ENCODE data around the gene HS3ST4. TPM values are rescaled to one million over a fixed set of nuclear protein-coding genes. Genes with fewer than 3 reads are reported as not detected.

The HS3ST4 gene
- total RNA-seq, 2 donors from 2014 or later, result 1.0 to 1.9 TPM

DNA sequence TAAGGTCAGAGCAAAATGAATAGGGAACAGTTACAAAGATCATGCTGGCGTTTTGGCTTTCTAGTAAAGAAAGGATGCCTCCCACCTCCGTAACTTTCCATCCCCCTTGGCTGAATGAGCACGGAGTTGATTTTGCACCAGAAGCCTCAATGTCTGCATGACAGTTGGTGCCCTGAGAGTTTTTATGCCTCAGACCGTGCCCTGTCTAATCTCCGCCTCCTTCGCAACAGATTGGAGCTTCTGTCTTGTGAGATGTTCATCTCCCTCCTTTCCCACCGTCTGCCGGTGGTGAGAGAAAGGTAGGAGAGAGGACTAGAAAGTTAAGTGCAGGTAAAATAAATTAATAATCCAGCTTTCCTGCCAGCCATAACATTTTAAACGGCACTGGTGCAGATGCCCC lies 1.9 kb downstream of the HS3ST4 start:
- DNase-seq (ENCODE audit: low spot score), result no peak
- H3K27me3 ChIP-seq (replicated peaks; ENCODE audit: insufficient read depth), result no peaks in the 10 kb centered on the region
- TF ChIP-seq POLR2A (IDR thresholded peaks at IDR 0.05), result no peak
- no peak for TF ChIP-seq POLR2AphosphoS5 (IDR thresholded peaks at IDR 0.05)
- TF ChIP-seq, protein P1, sequence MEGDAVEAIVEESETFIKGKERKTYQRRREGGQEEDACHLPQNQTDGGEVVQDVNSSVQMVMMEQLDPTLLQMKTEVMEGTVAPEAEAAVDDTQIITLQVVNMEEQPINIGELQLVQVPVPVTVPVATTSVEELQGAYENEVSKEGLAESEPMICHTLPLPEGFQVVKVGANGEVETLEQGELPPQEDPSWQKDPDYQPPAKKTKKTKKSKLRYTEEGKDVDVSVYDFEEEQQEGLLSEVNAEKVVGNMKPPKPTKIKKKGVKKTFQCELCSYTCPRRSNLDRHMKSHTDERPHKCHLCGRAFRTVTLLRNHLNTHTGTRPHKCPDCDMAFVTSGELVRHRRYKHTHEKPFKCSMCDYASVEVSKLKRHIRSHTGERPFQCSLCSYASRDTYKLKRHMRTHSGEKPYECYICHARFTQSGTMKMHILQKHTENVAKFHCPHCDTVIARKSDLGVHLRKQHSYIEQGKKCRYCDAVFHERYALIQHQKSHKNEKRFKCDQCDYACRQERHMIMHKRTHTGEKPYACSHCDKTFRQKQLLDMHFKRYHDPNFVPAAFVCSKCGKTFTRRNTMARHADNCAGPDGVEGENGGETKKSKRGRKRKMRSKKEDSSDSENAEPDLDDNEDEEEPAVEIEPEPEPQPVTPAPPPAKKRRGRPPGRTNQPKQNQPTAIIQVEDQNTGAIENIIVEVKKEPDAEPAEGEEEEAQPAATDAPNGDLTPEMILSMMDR (IDR thresholded peaks at IDR 0.05), result no peak
- no peaks in the 10 kb centered on the region for H3K9me3 ChIP-seq
- H3K36me3 ChIP-seq, result no peaks in the 10 kb centered on the region
- no peak overlapping the region for H3K27ac ChIP-seq
- no peaks in the 10 kb centered on the region for H3K4me1 ChIP-seq (replicated peaks)
- no peak overlapping the region for H3K4me3 ChIP-seq
- 14% methylated on average over 9 of the region's 9 CpGs for WGBS
- intact Hi-C loops (cut with DNase I), result no loop called here

DNA sequence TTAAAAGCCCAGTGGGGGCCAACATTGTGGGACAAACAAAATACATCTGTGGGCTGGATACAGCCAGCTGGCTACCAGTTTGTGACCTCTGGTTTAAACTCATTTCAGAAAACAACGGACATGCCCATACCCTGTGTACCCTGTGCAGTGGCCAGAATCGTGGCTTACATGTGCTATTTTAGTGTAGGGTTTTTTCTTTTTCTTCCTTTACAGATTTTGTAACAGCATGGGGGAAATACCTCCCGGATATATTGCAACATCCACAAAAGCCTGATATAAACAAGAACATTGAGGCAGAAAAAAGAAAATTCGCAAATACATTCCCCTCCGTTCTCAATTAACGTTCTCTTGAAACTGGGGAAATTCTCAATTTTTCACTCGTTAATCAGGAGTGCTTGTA lies 7.3 kb downstream of the HS3ST4 start:
- Histone ChIP-seq H3K27ac (no peak overlapping the region), H3K27me3 (replicated peaks; ENCODE audit: insufficient read depth) (no peaks in the 10 kb centered on the region), H3K36me3 (no peaks in the 10 kb centered on the region), H3K9me3 (no peaks in the 10 kb centered on the region), H3K4me3 (no peak overlapping the region), H3K4me1 (replicated peaks) (no peaks in the 10 kb centered on the region)
- DNase-seq (ENCODE audit: low spot score), result no peak
- TF ChIP-seq POLR2A (IDR thresholded peaks at IDR 0.05) (no peak), POLR2AphosphoS5 (IDR thresholded peaks at IDR 0.05) (no peak)
- TF ChIP-seq, protein P1 (IDR thresholded peaks at IDR 0.05), result no peak
- 84% methylated on average over 7 of the region's 7 CpGs for WGBS
- intact Hi-C loops (cut with DNase I), result loop anchor here (5.0 kb wide), 1 partner anchor 33 kb away; no protein-coding TSS in a partner anchor

DNA sequence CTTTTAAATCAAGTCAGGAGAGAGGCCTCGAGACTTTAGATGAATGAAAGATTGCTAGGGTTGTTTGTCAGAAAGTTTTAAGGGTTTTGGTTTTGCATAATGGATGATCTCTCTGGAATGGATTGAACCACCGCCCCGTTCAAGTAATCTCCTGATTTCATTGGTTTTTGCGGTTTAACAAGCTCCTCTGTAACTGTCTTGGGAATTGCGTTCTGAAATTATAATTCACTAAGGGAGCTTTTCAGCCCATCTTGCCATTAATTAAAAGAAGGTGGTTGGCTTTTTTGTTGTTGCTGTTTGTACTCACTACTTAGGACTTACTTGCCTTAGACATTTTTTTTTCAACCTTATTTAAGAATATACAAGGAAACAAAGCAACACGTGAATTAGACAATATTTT lies 8.8 kb downstream of the HS3ST4 start:
- H3K27me3 ChIP-seq (replicated peaks; ENCODE audit: insufficient read depth), result no peaks in the 10 kb centered on the region
- no peak overlapping the region for H3K4me3 ChIP-seq
- no peaks in the 10 kb centered on the region for H3K4me1 ChIP-seq (replicated peaks)
- H3K9me3 ChIP-seq, result no peaks in the 10 kb centered on the region
- intact Hi-C loops (cut with DNase I), result no loop called here
- H3K27ac ChIP-seq, result no peak overlapping the region
- no peak for TF ChIP-seq POLR2A (IDR thresholded peaks at IDR 0.05)
- 89% methylated on average over 6 of the region's 6 CpGs for WGBS
- no peaks in the 10 kb centered on the region for H3K36me3 ChIP-seq
- no peak for DNase-seq (ENCODE audit: low spot score)

DNA sequence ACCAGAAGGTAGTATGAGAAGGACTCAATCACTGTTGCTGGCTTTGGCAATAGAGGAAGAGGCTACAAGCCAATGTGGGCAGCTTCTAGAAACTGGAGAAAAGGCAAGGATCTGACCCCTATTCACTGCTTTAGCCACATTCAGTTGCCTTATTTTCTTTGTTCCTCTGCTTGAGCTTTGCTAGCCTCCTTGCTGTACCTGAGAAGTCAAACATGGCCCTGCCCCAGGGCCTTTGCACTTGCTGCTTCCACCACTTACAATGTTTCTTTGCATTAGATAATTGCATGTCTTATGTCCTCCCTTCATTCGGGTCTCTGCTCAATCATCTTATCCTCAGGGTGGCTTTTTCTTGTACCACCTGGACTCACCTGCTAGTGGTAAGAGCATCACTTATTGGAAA lies 15.8 kb downstream of the HS3ST4 start:
- no peaks in the 10 kb centered on the region for H3K27me3 ChIP-seq (replicated peaks; ENCODE audit: insufficient read depth)
- H3K27ac ChIP-seq, result no peak overlapping the region
- H3K4me3 ChIP-seq, result no peak overlapping the region
- no peaks in the 10 kb centered on the region for H3K36me3 ChIP-seq
- H3K4me1 ChIP-seq (replicated peaks), result no peaks in the 10 kb centered on the region
- WGBS, result 84% methylated on average over 1 of the region's 1 CpG
- intact Hi-C loops (cut with DNase I), result no loop called here
- DNase-seq (ENCODE audit: low spot score), result no peak
- TF ChIP-seq POLR2A (IDR thresholded peaks at IDR 0.05) (no peak), POLR2AphosphoS5 (IDR thresholded peaks at IDR 0.05) (no peak)
- TF ChIP-seq, protein P1 (IDR thresholded peaks at IDR 0.05), result no peak
- no peaks in the 10 kb centered on the region for H3K9me3 ChIP-seq

DNA sequence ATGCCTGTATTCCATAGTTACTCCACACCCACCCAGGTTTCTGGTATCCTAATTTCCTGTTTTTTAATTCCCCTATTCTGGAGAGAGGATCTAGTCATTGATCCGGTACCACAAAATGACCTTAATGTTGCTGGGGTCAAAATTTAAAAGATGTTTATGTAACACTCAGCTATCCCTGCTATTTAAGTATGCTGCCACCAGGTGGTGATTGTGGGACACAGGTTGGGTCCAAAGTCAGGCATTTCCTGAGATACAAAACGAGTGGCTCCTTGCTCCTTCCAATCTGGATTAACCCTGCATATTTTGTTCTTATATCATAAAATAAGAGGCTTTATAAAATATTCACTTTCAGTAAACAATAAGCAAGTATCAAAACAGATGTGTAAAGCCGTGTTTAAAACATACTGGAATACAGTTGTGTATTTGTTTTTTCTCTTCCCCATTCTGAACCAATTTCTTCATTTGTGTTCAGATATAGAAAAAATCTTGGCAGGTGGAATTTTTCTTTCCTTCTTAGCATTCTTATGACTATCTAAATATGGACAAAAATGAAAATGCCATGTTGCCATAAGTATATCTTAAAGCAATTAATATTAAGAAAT lies 16.3 kb downstream of the HS3ST4 start:
- H3K27ac ChIP-seq, result no peak overlapping the region
- H3K27me3 ChIP-seq (replicated peaks; ENCODE audit: insufficient read depth), result no peaks in the 10 kb centered on the region
- DNase-seq (ENCODE audit: low spot score), result no peak
- 61% methylated on average over 3 of the region's 3 CpGs for WGBS
- H3K4me1 ChIP-seq (replicated peaks), result no peaks in the 10 kb centered on the region
- TF ChIP-seq POLR2AphosphoS5 (IDR thresholded peaks at IDR 0.05), result no peak
- TF ChIP-seq, protein P1 (IDR thresholded peaks at IDR 0.05), result peak in 3 of 4 experiments; percentile 10 to 35 (median 19)
- H3K9me3 ChIP-seq, result no peaks in the 10 kb centered on the region
- intact Hi-C loops (cut with DNase I), result no loop called here
- no peak overlapping the region for H3K4me3 ChIP-seq
- H3K36me3 ChIP-seq, result no peaks in the 10 kb centered on the region
